Adrenal gland (tissue), 12 donors: ENCODE data around the gene ALX4. TPM values are rescaled to one million over a fixed set of nuclear protein-coding genes. Genes with fewer than 3 reads are reported as not detected.

Experiments used
- DNase-seq, 7 donors: peaks; one replicate each; pipeline ENCODE4 v3.0.0-alpha.2; 2019 to 2020
- H3K27ac ChIP-seq, 5 donors: fragments of 200-600 bp; sonication (generic) in 4 of 5; 1 replicate in 3 of 5; 2 replicates in 2 of 5; pipeline versions ENCODE4 v1.5.1 to v1.8.0; 2016 to 2020; ENCODE audit warnings: mild to moderate bottlenecking in 1 of 5
- H3K27me3 ChIP-seq: fragments of 200-600 bp; 2 replicates; pipeline ENCODE4 v1.8.0; 2021
- H3K36me3 ChIP-seq, 2 donors: fragments of 200-600 bp; replicated peaks in 1 of 2; 1 replicate in 1 of 2; 2 replicates in 1 of 2; pipeline versions ENCODE4 v1.5.1 to v1.8.0; 2018 to 2022
- H3K4me1 ChIP-seq, 2 donors: fragments of 200-600 bp; replicated peaks in 1 of 2; 1 replicate in 1 of 2; 2 replicates in 1 of 2; pipeline versions ENCODE4 v1.5.1 to v1.8.0; 2018 to 2021
- H3K4me3 ChIP-seq, 4 donors: fragments of 200-600 bp; sonication (generic) in 3 of 4; one replicate each; pipeline ENCODE4 v1.5.1; 2016 to 2018
- H3K9me3 ChIP-seq, 3 donors: fragments of 200-600 bp; sonication (generic) in 1 of 3; replicated peaks in 1 of 3; 1 replicate in 2 of 3; 2 replicates in 1 of 3; pipeline versions ENCODE4 v1.5.1 to v1.8.0; 2016 to 2021
- CTCF ChIP-seq, 6 experiments: fragments of 450-650 bp in 4 of 6; fragments of 200-600 bp in 2 of 6; sonication (generic) in 1 of 6; IDR thresholded peaks; 1 replicate in 5 of 6; 2 replicates in 1 of 6; pipeline versions ENCODE4 v1.5.1 to v1.8.0; 2016 to 2021; ENCODE audit warnings: antibody characterized with exemption in 6 of 6, mild to moderate bottlenecking in 2 of 6, moderate library complexity in 1 of 6
- POLR2A ChIP-seq, 2 donors: fragments of 450-650 bp; IDR thresholded peaks; one replicate each; pipeline ENCODE4 v1.6.1; 2017; ENCODE audit warnings: antibody characterized with exemption in 2 of 2, mild to moderate bottlenecking in 2 of 2, moderate library complexity in 1 of 2
- WGBS, 4 donors: extraction: QIAGEN DNeasy Blood & Tissue Kit in 2 of 4; methylation state at CpG; one replicate each; pipeline versions ENCODE4 v1.1.5 to v1.1.7; 2013 to 2017; 5-methylcytosine and 5-hydroxymethylcytosine counted together
- intact Hi-C, 2 donors: fragments of 100-400 bp; cut with DNase I; formaldehyde crosslinking; loops; one replicate each; pipeline versions ENCODE4 v1.14.1 to v1.15.0; 2022 to 2023
- polyA plus RNA-seq, 3 donors: library from polyadenylated mRNA; stranded (reverse); fragments of 200-250 nt in 2 of 3; fragments of 350-450 nt in 1 of 3; fragmentation: Illumina TruSeq in 1 of 3; extraction: RNeasy Lipid Tissue Mini Kit (QIAGEN cat#74804) in 1 of 3; gene quantifications; one replicate each; pipeline ENCODE4 v1.2.3, GENCODE V29; 2013 to 2014
- total RNA-seq, 9 donors: library from RNA; depleted of rRNA in 4 of 9; stranded (reverse); fragments of >200 nt in 4 of 9; fragments of 120-200 nt in 1 of 9; fragmentation: NEBNext Ultra II Directional in 1 of 9; extraction: Animal tissue kit (Norgen Biotek cat#: 25700) in 1 of 9; gene quantifications; one replicate each; pipeline versions ENCODE4 v1.1.0 to v1.2.4, GENCODE V29; 2013 to 2023
- donor health status: healthy with polysubstance abuse.
- donor health status: Bipolar disorder and iron deficiency.
- donor health status: DM: yes; HTN: yes; CAD: no.
- donor health status: DM: no; HTN: no; CAD: no.
- donor health status: DM: no; HTN: no; CAD: no.
- donor health status: DM: yes; HTN: yes; CAD: no.

Gene ALX4
- total and polyA plus RNA-seq, 12 donors, result 0.03 to 0.06 TPM; not detected in 10

GRCh38 chr11:44345781-44346180 lies 35.8 kb upstream of the ALX4 start:
- 85 to 92% (median 89%) methylated on average over 2 to 3 of the region's 3 CpGs for WGBS, 4 donors
- Histone ChIP-seq H3K9me3 (no peaks in the 10 kb centered on the region), H3K4me3 (no peak overlapping the region), H3K27ac (no peak overlapping the region), H3K27me3 (no peaks in the 10 kb centered on the region), H3K36me3 (no peaks in the 10 kb centered on the region), H3K4me1 (no peaks in the 10 kb centered on the region)
- intact Hi-C loops, result no loop called here
- TF ChIP-seq CTCF (IDR thresholded peaks at IDR 0.05), result no peak
- TF ChIP-seq POLR2A (IDR thresholded peaks at IDR 0.05), result no peak
- DNase-seq, result no peak

GRCh38 chr11:44344921-44345320 lies 35.0 kb upstream of the ALX4 start:
- no peaks in the 10 kb centered on the region for H3K36me3 ChIP-seq
- H3K27ac ChIP-seq, result no peak overlapping the region
- 73 to 77% (median 75%) methylated on average over 4 to 5 of the region's 5 CpGs for WGBS, 4 donors
- no peak for DNase-seq
- no peaks in the 10 kb centered on the region for H3K4me1 ChIP-seq
- H3K27me3 ChIP-seq, result peaks cover 3% of the 10 kb centered on the region
- H3K9me3 ChIP-seq, result no peaks in the 10 kb centered on the region
- TF ChIP-seq POLR2A (IDR thresholded peaks at IDR 0.05), result no peak
- no peak for TF ChIP-seq CTCF (IDR thresholded peaks at IDR 0.05)
- intact Hi-C loops, result no loop called here
- H3K4me3 ChIP-seq, result no peak overlapping the region

- no peak for DNase-seq
- 85 to 92% (median 89%) methylated on average over 7 of the region's 7 CpGs for WGBS, 4 donors
- intact Hi-C loops, result no loop called here
Measured at GRCh38 chr11:44344423-44344820, 34.5 kb upstream of the ALX4 start.

GRCh38 chr11:44343778-44344422 lies 34.0 kb upstream of the ALX4 start:
- no peak for DNase-seq
- WGBS, 4 donors, result 77 to 87% (median 84%) methylated on average over 4 to 5 of the region's 5 CpGs
- intact Hi-C loops, result no loop called here
- Histone ChIP-seq H3K9me3 (no peaks in the 10 kb centered on the region), H3K4me1 (no peaks in the 10 kb centered on the region), H3K27ac (no peak overlapping the region), H3K27me3 (peaks cover 3% of the 10 kb centered on the region), H3K4me3 (no peak overlapping the region), H3K36me3 (no peaks in the 10 kb centered on the region)
- TF ChIP-seq CTCF (IDR thresholded peaks at IDR 0.05) (no peak), POLR2A (IDR thresholded peaks at IDR 0.05) (no peak)

More at GRCh38 chr11:44344423-44344820, 34.5 kb upstream of the ALX4 start:
- no peak overlapping the region for H3K27ac ChIP-seq
- no peaks in the 10 kb centered on the region for H3K4me1 ChIP-seq
- no peaks in the 10 kb centered on the region for H3K9me3 ChIP-seq
- no peak overlapping the region for H3K4me3 ChIP-seq
- peaks cover 3% of the 10 kb centered on the region for H3K27me3 ChIP-seq
- H3K36me3 ChIP-seq, result no peaks in the 10 kb centered on the region
- no peak for TF ChIP-seq POLR2A (IDR thresholded peaks at IDR 0.05)
- no peak for TF ChIP-seq CTCF (IDR thresholded peaks at IDR 0.05)
